Central memory CD8-positive, alpha-beta T cell (primary cell): ENCODE data around the gene PHOSPHO1.

Experiments used
- ATAC-seq: fragments of 150-1000 bp; cut with Tn5 transposase; replicated peaks from 2 replicates; pipeline ENCODE4 v1.10.0; 2022; ENCODE audit warnings: mild to moderate bottlenecking, moderate FRiP score, moderate number of reproducible peaks; ENCODE audit not compliant: poor library complexity, severe bottlenecking; ENCODE audit errors: extremely low read depth
- DNase-seq, 2 donors: peaks; one replicate each; pipeline ENCODE4 v3.0.0; 2021; ENCODE audit warnings: low spot score in 2 of 2
- H3K27ac Mint-ChIP-seq: one replicate; pipeline ENCODE4 v1.8.0; 2022; ENCODE audit warnings: low read depth, mild to moderate bottlenecking, moderate library complexity, mixed read lengths
- H3K27me3 Mint-ChIP-seq: one replicate; pipeline ENCODE4 v1.8.0; 2022; ENCODE audit warnings: mixed read lengths
- H3K36me3 Mint-ChIP-seq: one replicate; pipeline ENCODE4 v1.8.0; 2022; ENCODE audit warnings: mild to moderate bottlenecking, moderate library complexity, mixed read lengths; ENCODE audit not compliant: insufficient read depth
- H3K4me1 Mint-ChIP-seq: one replicate; pipeline ENCODE4 v1.8.0; 2022; ENCODE audit warnings: mixed read lengths
- H3K4me3 Mint-ChIP-seq: one replicate; pipeline ENCODE4 v1.8.0; 2022; ENCODE audit warnings: mild to moderate bottlenecking, moderate library complexity, mixed read lengths
- H3K9me3 Mint-ChIP-seq: one replicate; pipeline ENCODE4 v1.8.0; 2022; ENCODE audit warnings: mixed read lengths

Gene PHOSPHO1

GRCh38 chr17:49223517-49224197 is 6.9 kb downstream of the PHOSPHO1 start:
- peak; percentile 37 to 64 for DNase-seq
- ATAC-seq: no peak

GRCh38 chr17:49223168-49223516 is 7.4 kb downstream of the PHOSPHO1 start:
- H3K27ac Mint-ChIP-seq: peak overlapping the region; percentile 82
- no peak for DNase-seq
- H3K27me3 Mint-ChIP-seq: no peaks in the 10 kb centered on the region
- no peaks in the 10 kb centered on the region for H3K9me3 Mint-ChIP-seq
- ATAC-seq: no peak
- peaks cover 49% of the 10 kb centered on the region for H3K36me3 Mint-ChIP-seq
- peak overlapping the region; percentile 77 for H3K4me3 Mint-ChIP-seq
- peaks cover 61% of the 10 kb centered on the region for H3K4me1 Mint-ChIP-seq

More at GRCh38 chr17:49223517-49224197, 6.9 kb downstream of the PHOSPHO1 start:
- H3K36me3 Mint-ChIP-seq: peaks cover 46% of the 10 kb centered on the region
- H3K4me1 Mint-ChIP-seq: peaks cover 57% of the 10 kb centered on the region
- no peaks in the 10 kb centered on the region for H3K9me3 Mint-ChIP-seq
- H3K27me3 Mint-ChIP-seq: no peaks in the 10 kb centered on the region
- peak overlapping the region; percentile 77 for H3K4me3 Mint-ChIP-seq
- H3K27ac Mint-ChIP-seq: peak overlapping the region; percentile 82

GRCh38 chr17:49219987-49220386 is 10.6 kb downstream of the PHOSPHO1 start:
- ATAC-seq (no peak), DNase-seq (no peak)
- H3K9me3 Mint-ChIP-seq: no peaks in the 10 kb centered on the region
- peak overlapping the region; percentile 77 for H3K4me3 Mint-ChIP-seq
- peaks cover 60% of the 10 kb centered on the region for H3K36me3 Mint-ChIP-seq
- H3K4me1 Mint-ChIP-seq: peaks cover 73% of the 10 kb centered on the region
- no peaks in the 10 kb centered on the region for H3K27me3 Mint-ChIP-seq
- H3K27ac Mint-ChIP-seq: peak overlapping the region; percentile 98

GRCh38 chr17:49218941-49219913 is 11.4 kb downstream of the PHOSPHO1 start:
- DNase-seq (peak; percentile 43 to 73), ATAC-seq (peak; percentile 80)
- H3K4me3 Mint-ChIP-seq: peak overlapping the region; percentile 77
- H3K27me3 Mint-ChIP-seq: no peaks in the 10 kb centered on the region
- peaks cover 73% of the 10 kb centered on the region for H3K4me1 Mint-ChIP-seq
- H3K9me3 Mint-ChIP-seq: no peaks in the 10 kb centered on the region
- H3K27ac Mint-ChIP-seq: peak overlapping the region; percentile 98
- peaks cover 61% of the 10 kb centered on the region for H3K36me3 Mint-ChIP-seq

GRCh38 chr17:49217651-49218413 is 12.8 kb downstream of the PHOSPHO1 start:
- peaks cover 53% of the 10 kb centered on the region for H3K36me3 Mint-ChIP-seq
- ATAC-seq: peak; percentile 88

GRCh38 chr17:49216953-49217650 is 13.5 kb downstream of the PHOSPHO1 start:
- no peak for ATAC-seq
- Mint-ChIP-seq H3K36me3 (peaks cover 46% of the 10 kb centered on the region), H3K4me1 (peaks cover 79% of the 10 kb centered on the region), H3K27ac (peak overlapping the region; percentile 98), H3K27me3 (no peaks in the 10 kb centered on the region), H3K4me3 (peak overlapping the region; percentile 77), H3K9me3 (no peaks in the 10 kb centered on the region)
- DNase-seq: no peak

More at GRCh38 chr17:49217651-49218413, 12.8 kb downstream of the PHOSPHO1 start:
- Mint-ChIP-seq H3K4me1 (peaks cover 73% of the 10 kb centered on the region), H3K27ac (peak overlapping the region; percentile 98), H3K27me3 (no peaks in the 10 kb centered on the region), H3K9me3 (no peaks in the 10 kb centered on the region), H3K4me3 (peak overlapping the region; percentile 77)
- DNase-seq: peak; percentile 56 to 84

GRCh38 chr17:49216482-49216881 is 14.1 kb downstream of the PHOSPHO1 start:
- DNase-seq (no peak), ATAC-seq (no peak)
- H3K27ac Mint-ChIP-seq: peak overlapping the region; percentile 98
- H3K27me3 Mint-ChIP-seq: no peaks in the 10 kb centered on the region
- no peaks in the 10 kb centered on the region for H3K9me3 Mint-ChIP-seq
- H3K4me3 Mint-ChIP-seq: peak overlapping the region; percentile 77
- peaks cover 42% of the 10 kb centered on the region for H3K36me3 Mint-ChIP-seq
- peaks cover 82% of the 10 kb centered on the region for H3K4me1 Mint-ChIP-seq

- Mint-ChIP-seq H3K27me3 (no peaks in the 10 kb centered on the region), H3K4me1 (peaks cover 92% of the 10 kb centered on the region), H3K9me3 (no peaks in the 10 kb centered on the region), H3K36me3 (peaks cover 36% of the 10 kb centered on the region), H3K4me3 (peak overlapping the region; percentile 96), H3K27ac (peak overlapping the region; percentile 93)
- ATAC-seq (no peak), DNase-seq (no peak)
Measured at GRCh38 chr17:49214676-49215360, 15.8 kb downstream of the PHOSPHO1 start.

- Mint-ChIP-seq H3K4me1 (peaks cover 90% of the 10 kb centered on the region), H3K27ac (peak overlapping the region; percentile 93), H3K9me3 (no peaks in the 10 kb centered on the region), H3K27me3 (no peaks in the 10 kb centered on the region), H3K4me3 (peak overlapping the region; percentile 96), H3K36me3 (peaks cover 28% of the 10 kb centered on the region)
- ATAC-seq: no peak
- no peak for DNase-seq
Measured at GRCh38 chr17:49213847-49214246, 16.7 kb downstream of the PHOSPHO1 start.

- H3K27me3 Mint-ChIP-seq: no peaks in the 10 kb centered on the region
- H3K4me3 Mint-ChIP-seq: peak overlapping the region; percentile 96
- no peak for ATAC-seq
- no peaks in the 10 kb centered on the region for H3K9me3 Mint-ChIP-seq
- H3K36me3 Mint-ChIP-seq: peaks cover 25% of the 10 kb centered on the region
- H3K27ac Mint-ChIP-seq: peak overlapping the region; percentile 93
- peaks cover 89% of the 10 kb centered on the region for H3K4me1 Mint-ChIP-seq
- DNase-seq: no peak
Measured at GRCh38 chr17:49213399-49213798, 17.2 kb downstream of the PHOSPHO1 start.

GRCh38 chr17:49210158-49211029 is 20.2 kb downstream of the PHOSPHO1 start, which contains the start of the genes ABI3 and GNGT2:
Gene ABI3, plus strand, starts transcription at chr17:49210707. Its CDS starts 18 bp downstream, at chr17:49210725.
Gene GNGT2, minus strand, starts transcription at chr17:49210574. Its CDS starts 3,152 bp downstream, at chr17:49207422.
- peaks cover 69% of the 10 kb centered on the region for H3K4me1 Mint-ChIP-seq
- no peaks in the 10 kb centered on the region for H3K9me3 Mint-ChIP-seq
- H3K27ac Mint-ChIP-seq: peak within 1 kb of the TSS; percentile 72
- DNase-seq: peak in 1 of 2 donors; percentile 41
- peak within 1 kb of the TSS; percentile 96 for H3K4me3 Mint-ChIP-seq
- peak; percentile 72 for ATAC-seq
- H3K36me3 Mint-ChIP-seq: peaks cover 9% of the 10 kb centered on the region
- H3K27me3 Mint-ChIP-seq: no peaks in the 10 kb centered on the region
